ENCODE results near the gene ERFL.
A peak's percentile ranks its signal among the peaks of the same experiment; 100 is the strongest.

Gene ERFL

GRCh38 chr19:41925208-41926003 is 2.8 kb downstream of the ERFL start:
- ATAC-seq, result no peak
- no peak overlapping the region for H3K27ac Mint-ChIP-seq
- no peaks in the 10 kb centered on the region for H3K9me3 Mint-ChIP-seq
- peaks cover 40% of the 10 kb centered on the region for H3K4me1 Mint-ChIP-seq
- H3K4me3 Mint-ChIP-seq, result no peak overlapping the region
- DNase-seq (ENCODE audit: low spot score in 2 of 2), result no peak
- H3K36me3 Mint-ChIP-seq, result no peaks in the 10 kb centered on the region

GRCh38 chr19:41924151-41925145 is 3.8 kb downstream of the ERFL start:
- Mint-ChIP-seq H3K9me3 (no peaks in the 10 kb centered on the region), H3K27ac (no peak overlapping the region), H3K4me1 (peaks cover 31% of the 10 kb centered on the region), H3K36me3 (no peaks in the 10 kb centered on the region), H3K4me3 (no peak overlapping the region)
- ATAC-seq (no peak), DNase-seq (ENCODE audit: low spot score in 2 of 2) (no peak)

GRCh38 chr19:41923045-41923788 is 5.0 kb downstream of the ERFL start:
- H3K9me3 Mint-ChIP-seq, result no peaks in the 10 kb centered on the region
- ATAC-seq, result no peak
- no peak overlapping the region for H3K4me3 Mint-ChIP-seq
- no peak for DNase-seq (ENCODE audit: low spot score in 2 of 2)
- H3K36me3 Mint-ChIP-seq, result no peaks in the 10 kb centered on the region
- H3K27ac Mint-ChIP-seq, result peak overlapping the region; percentile 13
- H3K4me1 Mint-ChIP-seq, result peaks cover 22% of the 10 kb centered on the region

GRCh38 chr19:41922585-41922984 is 5.7 kb downstream of the ERFL start:
- DNase-seq (ENCODE audit: low spot score in 2 of 2) (no peak), ATAC-seq (no peak)
- Mint-ChIP-seq H3K27ac (no peak overlapping the region), H3K9me3 (no peaks in the 10 kb centered on the region), H3K4me3 (no peak overlapping the region), H3K4me1 (peaks cover 22% of the 10 kb centered on the region), H3K36me3 (no peaks in the 10 kb centered on the region)

GRCh38 chr19:41921577-41922576 is 6.4 kb downstream of the ERFL start:
- Mint-ChIP-seq H3K4me3 (no peak overlapping the region), H3K4me1 (peaks cover 22% of the 10 kb centered on the region), H3K27ac (no peak overlapping the region), H3K9me3 (no peaks in the 10 kb centered on the region), H3K36me3 (no peaks in the 10 kb centered on the region)
- ATAC-seq (no peak), DNase-seq (ENCODE audit: low spot score in 2 of 2) (no peak)

- H3K36me3 Mint-ChIP-seq, result no peaks in the 10 kb centered on the region
- H3K27ac Mint-ChIP-seq, result no peak overlapping the region
- ATAC-seq (no peak), DNase-seq (ENCODE audit: low spot score in 2 of 2) (no peak)
- H3K4me3 Mint-ChIP-seq, result no peak overlapping the region
- no peaks in the 10 kb centered on the region for H3K9me3 Mint-ChIP-seq
- peaks cover 22% of the 10 kb centered on the region for H3K4me1 Mint-ChIP-seq
Observed at GRCh38 chr19:41920882-41921576, 7.2 kb downstream of the ERFL start.

GRCh38 chr19:41919948-41920712 is 8.1 kb downstream of the ERFL start:
- DNase-seq (ENCODE audit: low spot score in 2 of 2), result no peak
- no peak overlapping the region for H3K4me3 Mint-ChIP-seq
- no peak overlapping the region for H3K27ac Mint-ChIP-seq
- peak; percentile 38 for ATAC-seq
- H3K9me3 Mint-ChIP-seq, result no peaks in the 10 kb centered on the region
- no peaks in the 10 kb centered on the region for H3K36me3 Mint-ChIP-seq
- peaks cover 22% of the 10 kb centered on the region for H3K4me1 Mint-ChIP-seq

GRCh38 chr19:41918653-41919244 is 9.5 kb downstream of the ERFL start:
- DNase-seq (ENCODE audit: low spot score in 2 of 2) (no peak), ATAC-seq (peak; percentile 6)
- H3K27ac Mint-ChIP-seq, result no peak overlapping the region
- H3K36me3 Mint-ChIP-seq, result peaks cover under 1% of the 10 kb centered on the region
- no peak overlapping the region for H3K4me3 Mint-ChIP-seq
- H3K4me1 Mint-ChIP-seq, result peaks cover 31% of the 10 kb centered on the region
- H3K9me3 Mint-ChIP-seq, result no peaks in the 10 kb centered on the region

- no peak for DNase-seq (ENCODE audit: low spot score in 2 of 2)
- peaks cover 6% of the 10 kb centered on the region for H3K36me3 Mint-ChIP-seq
- ATAC-seq, result no peak
- H3K9me3 Mint-ChIP-seq, result no peaks in the 10 kb centered on the region
- H3K4me1 Mint-ChIP-seq, result peaks cover 30% of the 10 kb centered on the region
- H3K4me3 Mint-ChIP-seq, result no peak overlapping the region
- no peak overlapping the region for H3K27ac Mint-ChIP-seq
Observed at GRCh38 chr19:41918095-41918494, 10.2 kb downstream of the ERFL start.

GRCh38 chr19:41917676-41918075 is 10.6 kb downstream of the ERFL start:
- H3K27ac Mint-ChIP-seq, result no peak overlapping the region
- no peaks in the 10 kb centered on the region for H3K9me3 Mint-ChIP-seq
- H3K4me3 Mint-ChIP-seq, result no peak overlapping the region
- H3K36me3 Mint-ChIP-seq, result peaks cover 7% of the 10 kb centered on the region
- no peak for ATAC-seq
- no peak for DNase-seq (ENCODE audit: low spot score in 2 of 2)
- peaks cover 27% of the 10 kb centered on the region for H3K4me1 Mint-ChIP-seq

- no peak overlapping the region for H3K4me3 Mint-ChIP-seq
- no peak overlapping the region for H3K27ac Mint-ChIP-seq
- no peaks in the 10 kb centered on the region for H3K9me3 Mint-ChIP-seq
- DNase-seq (ENCODE audit: low spot score in 2 of 2) (no peak), ATAC-seq (no peak)
- H3K36me3 Mint-ChIP-seq, result peaks cover 22% of the 10 kb centered on the region
- peaks cover 31% of the 10 kb centered on the region for H3K4me1 Mint-ChIP-seq
Observed at GRCh38 chr19:41915776-41916414, 12.4 kb downstream of the ERFL start.

- ATAC-seq (no peak), DNase-seq (ENCODE audit: low spot score in 2 of 2) (no peak)
- no peak overlapping the region for H3K4me3 Mint-ChIP-seq
- no peaks in the 10 kb centered on the region for H3K9me3 Mint-ChIP-seq
- H3K36me3 Mint-ChIP-seq, result peaks cover 29% of the 10 kb centered on the region
- H3K27ac Mint-ChIP-seq, result no peak overlapping the region
- peaks cover 38% of the 10 kb centered on the region for H3K4me1 Mint-ChIP-seq
Observed at GRCh38 chr19:41915021-41915775, 13.1 kb downstream of the ERFL start.
